Esophagus muscularis mucosa (tissue), 4 donors: ENCODE results near the gene ZKSCAN1. TPM values are rescaled to one million over a fixed set of nuclear protein-coding genes. Genes with fewer than 3 reads are reported as not detected.
A peak's percentile ranks its signal among the peaks of the same experiment; 100 is the strongest.

Experiments used
- DNase-seq: peaks from one replicate; pipeline ENCODE4 v3.0.0-alpha.2; 2017; ENCODE audit errors: extremely low spot score
- H3K27ac ChIP-seq, 4 donors: fragments of 200-600 bp; sonication (generic); replicated peaks in 1 of 4; 1 replicate in 3 of 4; 2 replicates in 1 of 4; pipeline ENCODE4 v1.5.1; 2016 to 2019; ENCODE audit warnings: mild to moderate bottlenecking in 1 of 4
- H3K27me3 ChIP-seq, 4 donors: fragments of 200-600 bp; sonication (generic); one replicate each; pipeline versions ENCODE4 v1.5.1 to v1.6.0; 2016 to 2019
- H3K36me3 ChIP-seq, 4 donors: fragments of 200-600 bp; sonication (generic); one replicate each; pipeline ENCODE4 v1.5.1; 2016 to 2019
- H3K4me1 ChIP-seq, 4 donors: fragments of 200-600 bp; sonication (generic); one replicate each; pipeline ENCODE4 v1.5.1; 2016 to 2019
- H3K4me3 ChIP-seq, 4 donors: fragments of 200-600 bp; sonication (generic); 1 replicate in 2 of 4; 2 replicates in 2 of 4; pipeline ENCODE4 v1.5.1; 2016 to 2019; ENCODE audit warnings: mild to moderate bottlenecking in 4 of 4, moderate library complexity in 1 of 4
- H3K9me3 ChIP-seq, 4 donors: fragments of 200-600 bp; sonication (generic); 1 replicate in 3 of 4; 2 replicates in 1 of 4; pipeline ENCODE4 v1.5.1; 2016 to 2019
- EP300 ChIP-seq: sonication (generic); formaldehyde crosslinking; IDR thresholded peaks from one replicate; pipeline ENCODE4 v1.6.1; 2017; ENCODE audit warnings: antibody characterized with exemption
- POLR2A ChIP-seq: fragments of 450-650 bp; IDR thresholded peaks from one replicate; pipeline ENCODE4 v1.6.1; 2017; ENCODE audit warnings: antibody characterized with exemption, moderate library complexity, mild to moderate bottlenecking, low read depth
- POLR2AphosphoS5 ChIP-seq, 2 donors: sonication (generic); formaldehyde crosslinking; IDR thresholded peaks; one replicate each; pipeline ENCODE4 v1.6.1; 2017; ENCODE audit warnings: antibody characterized with exemption in 2 of 2
- WGBS: methylation state at CpG from one replicate; pipeline ENCODE4 v1.1.5; 2018; 5-methylcytosine and 5-hydroxymethylcytosine counted together
- intact Hi-C: fragments of 100-400 bp; cut with DNase I; formaldehyde crosslinking; loops from one replicate; pipeline ENCODE4 v1.15.1; 2023
- total RNA-seq, 4 donors: library from RNA; depleted of rRNA; stranded (reverse); fragments of >200 nt; gene quantifications; one replicate each; pipeline versions ENCODE4 v1.1.0 to v1.2.1, GENCODE V29; 2016
- TF ChIP-seq, protein P1 (sequence below), 3 experiments: fragments of 200-600 bp in 2 of 3; fragments of 450-650 bp in 1 of 3; sonication (generic) in 2 of 3; IDR thresholded peaks; one replicate each; pipeline ENCODE4 v1.5.1; 2017 to 2019; ENCODE audit warnings: antibody characterized with exemption in 3 of 3, mild to moderate bottlenecking in 2 of 3, moderate library complexity in 1 of 3

ZKSCAN1 gene
- total RNA-seq, 4 donors from 2014 or later = 22.7 to 27.0 (median 24.0) TPM

DNA sequence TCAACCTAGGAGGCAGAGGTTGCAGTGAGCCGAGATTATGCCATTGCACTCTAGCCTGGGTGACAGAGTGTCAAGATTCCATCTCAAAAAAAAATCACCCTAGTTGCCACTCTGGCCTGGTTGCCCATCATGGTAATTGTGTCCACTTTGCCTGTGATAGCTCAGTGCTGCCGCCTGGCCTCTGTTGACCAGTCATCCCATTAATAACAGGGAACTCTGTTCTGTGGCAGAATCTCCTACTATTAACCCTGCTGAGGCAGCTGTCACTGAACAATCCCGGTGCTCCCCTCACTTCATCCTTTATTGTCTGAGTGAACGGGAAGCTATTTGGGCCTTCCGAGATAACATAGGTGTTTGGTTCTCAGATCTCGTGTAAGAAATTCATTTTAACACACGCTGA is 51.6 kb downstream of the ZKSCAN1 start:
- Histone ChIP-seq H3K4me3 (no peak overlapping the region), H3K27me3 (no peaks in the 10 kb centered on the region), H3K36me3 (peaks cover 38 to 81% (median 72%) of the 10 kb centered on the region in 4 donors), H3K4me1 (peaks cover 14 to 18% (median 15%) of the 10 kb centered on the region in 4 donors), H3K27ac (peak overlapping the region in 1 of 4 donors; percentile 60), H3K9me3 (peaks cover 0 to 22% (median 15%) of the 10 kb centered on the region in 4 donors)
- 91% methylated on average over 7 of the region's 7 CpGs for WGBS
- intact Hi-C loops = no loop called here
- no peak for DNase-seq
- no peak for TF ChIP-seq EP300
- TF ChIP-seq POLR2AphosphoS5 (IDR thresholded peaks at IDR 0.05) = no peak
- TF ChIP-seq, protein P1, sequence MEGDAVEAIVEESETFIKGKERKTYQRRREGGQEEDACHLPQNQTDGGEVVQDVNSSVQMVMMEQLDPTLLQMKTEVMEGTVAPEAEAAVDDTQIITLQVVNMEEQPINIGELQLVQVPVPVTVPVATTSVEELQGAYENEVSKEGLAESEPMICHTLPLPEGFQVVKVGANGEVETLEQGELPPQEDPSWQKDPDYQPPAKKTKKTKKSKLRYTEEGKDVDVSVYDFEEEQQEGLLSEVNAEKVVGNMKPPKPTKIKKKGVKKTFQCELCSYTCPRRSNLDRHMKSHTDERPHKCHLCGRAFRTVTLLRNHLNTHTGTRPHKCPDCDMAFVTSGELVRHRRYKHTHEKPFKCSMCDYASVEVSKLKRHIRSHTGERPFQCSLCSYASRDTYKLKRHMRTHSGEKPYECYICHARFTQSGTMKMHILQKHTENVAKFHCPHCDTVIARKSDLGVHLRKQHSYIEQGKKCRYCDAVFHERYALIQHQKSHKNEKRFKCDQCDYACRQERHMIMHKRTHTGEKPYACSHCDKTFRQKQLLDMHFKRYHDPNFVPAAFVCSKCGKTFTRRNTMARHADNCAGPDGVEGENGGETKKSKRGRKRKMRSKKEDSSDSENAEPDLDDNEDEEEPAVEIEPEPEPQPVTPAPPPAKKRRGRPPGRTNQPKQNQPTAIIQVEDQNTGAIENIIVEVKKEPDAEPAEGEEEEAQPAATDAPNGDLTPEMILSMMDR (IDR thresholded peaks at IDR 0.05) = no peak
- TF ChIP-seq POLR2A = no peak

- WGBS = 99% methylated on average over 5 of the region's 5 CpGs
- H3K27me3 ChIP-seq = no peaks in the 10 kb centered on the region
- H3K4me1 ChIP-seq = peaks cover 13 to 18% (median 15%) of the 10 kb centered on the region in 4 donors
- H3K9me3 ChIP-seq = peaks cover 0 to 30% (median 21%) of the 10 kb centered on the region in 4 donors
- H3K4me3 ChIP-seq = no peak overlapping the region
- intact Hi-C loops = no loop called here
- DNase-seq = no peak
- TF ChIP-seq POLR2A = no peak
- TF ChIP-seq, protein P1 (IDR thresholded peaks at IDR 0.05) = no peak
- no peak for TF ChIP-seq EP300
- no peak for TF ChIP-seq POLR2AphosphoS5 (IDR thresholded peaks at IDR 0.05)
- H3K27ac ChIP-seq = no peak overlapping the region
- peaks cover 50 to 84% (median 75%) of the 10 kb centered on the region in 4 donors for H3K36me3 ChIP-seq
Measured at GRCh38 chr7:100069991-100070390, 54.6 kb downstream of the ZKSCAN1 start.

- intact Hi-C loops = no loop called here
- Histone ChIP-seq H3K36me3 (peaks cover 62 to 94% (median 83%) of the 10 kb centered on the region in 4 donors), H3K27me3 (no peaks in the 10 kb centered on the region), H3K9me3 (peaks cover 0 to 30% (median 21%) of the 10 kb centered on the region in 4 donors), H3K4me3 (no peak overlapping the region), H3K4me1 (peaks cover 2 to 6% (median 3%) of the 10 kb centered on the region in 4 donors), H3K27ac (no peak overlapping the region)
- WGBS = 95% methylated on average over 11 of the region's 11 CpGs
- no peak for DNase-seq
- TF ChIP-seq, protein P1 (IDR thresholded peaks at IDR 0.05) = no peak
- TF ChIP-seq POLR2A (no peak), EP300 (no peak), POLR2AphosphoS5 (IDR thresholded peaks at IDR 0.05) (no peak)
Measured at GRCh38 chr7:100071018-100071723, 55.8 kb downstream of the ZKSCAN1 start.

GRCh38 chr7:100072462-100072861 is 57.1 kb downstream of the ZKSCAN1 start:
- intact Hi-C loops = no loop called here
- 97% methylated on average over 10 of the region's 10 CpGs for WGBS
- TF ChIP-seq EP300 (no peak), POLR2AphosphoS5 (IDR thresholded peaks at IDR 0.05) (no peak), POLR2A (no peak)
- TF ChIP-seq, protein P1 (IDR thresholded peaks at IDR 0.05) = no peak

More at GRCh38 chr7:100072462-100072861, 57.1 kb downstream of the ZKSCAN1 start:
- Histone ChIP-seq H3K27ac (no peak overlapping the region), H3K4me1 (no peaks in the 10 kb centered on the region), H3K36me3 (peaks cover 63 to 98% (median 90%) of the 10 kb centered on the region in 4 donors), H3K9me3 (peaks cover 0 to 30% (median 21%) of the 10 kb centered on the region in 4 donors), H3K27me3 (no peaks in the 10 kb centered on the region), H3K4me3 (no peak overlapping the region)
- no peak for DNase-seq
